HG03159 (cell line): ENCODE results near the gene CCR4.
A peak's percentile ranks its signal among the peaks of the same experiment; 100 is the strongest.
"Not testable (repeated sequence)": the region's sequence is repeated elsewhere in the genome, so short reads cannot be mapped to it uniquely, and the experiment has no call there.

Source experiments
- ATAC-seq: cut with Tn5 transposase; IDR thresholded peaks from one replicate; pipeline ENCODE4 v1.9.1; 2021; ENCODE audit warnings: mild to moderate bottlenecking, moderate library complexity; ENCODE audit not compliant: unreplicated experiment

CCR4 gene

DNA sequence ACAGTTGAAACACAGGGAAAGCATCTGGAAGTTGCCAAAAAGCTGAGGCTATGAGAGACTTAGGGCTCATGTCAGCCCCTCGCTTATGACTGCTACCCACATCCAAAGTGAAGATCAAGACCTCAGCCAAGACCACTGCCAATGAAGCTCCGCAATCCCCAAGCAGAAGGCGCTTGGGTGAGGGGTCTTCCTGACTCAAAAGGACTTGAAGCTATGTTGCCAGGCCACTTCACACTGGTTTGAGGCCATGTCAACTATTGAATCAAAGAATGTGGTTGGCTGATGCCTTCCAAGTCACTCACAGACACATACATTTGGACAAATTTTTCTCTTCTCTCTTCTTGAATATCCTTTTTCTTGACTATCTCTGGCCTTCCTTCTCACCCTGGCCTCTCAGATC lies 928 bp upstream of the CCR4 start:
- no peak for ATAC-seq

DNA sequence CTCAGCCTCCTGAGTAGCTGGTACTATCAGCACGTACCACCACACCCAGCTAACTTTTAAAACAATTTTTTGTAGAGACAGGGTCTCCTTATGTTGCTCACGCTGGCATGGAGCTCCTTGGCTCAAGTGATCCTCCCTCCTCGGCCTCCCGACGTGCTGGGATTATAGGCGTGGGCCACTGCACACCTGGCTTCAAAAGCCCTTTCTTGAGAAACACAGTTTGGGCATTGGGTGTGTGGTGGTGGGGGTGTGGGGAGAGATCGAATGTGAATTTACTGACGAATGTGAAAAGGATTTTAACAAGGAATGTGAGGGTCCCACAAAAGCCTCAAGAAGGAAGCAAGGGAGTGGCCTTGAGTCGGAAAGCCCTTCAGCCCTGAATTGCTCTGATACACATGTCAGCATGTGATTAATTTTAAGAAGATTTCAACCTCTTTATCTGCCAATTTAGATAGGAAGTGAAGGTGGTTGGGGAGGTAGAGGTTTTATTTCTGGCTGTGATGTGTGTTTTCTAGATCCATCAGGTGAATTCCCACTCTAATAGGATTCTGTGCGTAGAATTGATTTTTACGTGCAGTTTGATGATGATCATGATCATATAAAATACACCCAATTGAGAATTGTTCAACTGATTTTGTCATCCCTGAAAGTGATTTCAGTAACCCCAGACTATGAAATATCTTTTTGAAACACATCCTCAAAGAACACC lies 1.1 kb downstream of the CCR4 start:
- no peak for ATAC-seq

DNA sequence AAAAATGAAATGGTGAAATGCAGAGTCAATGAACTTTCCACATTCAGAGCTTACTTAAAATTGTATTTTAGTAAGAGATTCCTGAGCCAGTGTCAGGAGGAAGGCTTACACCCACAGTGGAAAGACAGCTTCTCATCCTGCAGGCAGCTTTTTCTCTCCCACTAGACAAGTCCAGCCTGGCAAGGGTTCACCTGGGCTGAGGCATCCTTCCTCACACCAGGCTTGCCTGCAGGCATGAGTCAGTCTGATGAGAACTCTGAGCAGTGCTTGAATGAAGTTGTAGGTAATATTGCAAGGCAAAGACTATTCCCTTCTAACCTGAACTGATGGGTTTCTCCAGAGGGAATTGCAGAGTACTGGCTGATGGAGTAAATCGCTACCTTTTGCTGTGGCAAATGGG lies 3.1 kb downstream of the CCR4 start:
- ATAC-seq: no peak

DNA sequence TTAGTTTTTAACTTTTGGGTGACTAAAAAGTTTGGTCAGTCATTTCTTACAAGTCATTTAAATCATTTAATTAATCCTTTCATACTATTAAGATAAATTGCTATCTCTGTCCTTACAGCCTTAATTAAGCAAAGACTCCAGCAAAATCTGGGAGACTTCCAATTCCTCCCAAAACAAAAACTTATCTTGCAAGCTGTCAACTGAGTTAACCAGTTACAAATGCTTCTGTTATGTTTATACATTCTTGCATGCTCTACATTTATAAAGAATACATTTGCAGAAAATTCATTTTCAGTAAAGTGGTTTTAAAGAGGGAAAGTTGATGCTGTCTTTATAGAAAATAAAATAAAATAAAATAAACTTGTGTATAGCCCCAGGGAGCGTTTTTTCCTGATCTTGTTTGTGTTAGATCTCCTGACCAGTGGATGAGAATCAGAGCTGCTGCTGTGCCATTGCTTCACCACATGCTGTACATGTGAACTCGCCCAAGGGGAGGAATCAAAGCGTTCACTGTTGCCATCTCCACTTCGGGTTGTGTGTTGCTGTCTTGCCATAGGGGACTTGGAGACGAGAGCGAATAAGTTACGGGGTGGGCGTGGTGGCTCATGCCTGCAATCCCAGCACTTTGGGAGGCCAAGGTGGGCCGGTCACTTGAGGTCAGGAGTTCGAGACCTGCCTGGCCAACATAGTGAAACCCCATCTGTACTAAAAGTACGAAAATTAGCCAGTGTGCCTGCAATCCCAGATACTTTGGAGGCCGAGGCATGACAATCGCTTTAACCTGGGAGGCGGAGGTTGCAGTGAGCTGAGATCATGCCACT lies 5.5 kb downstream of the CCR4 start:
- ATAC-seq: no peak

DNA sequence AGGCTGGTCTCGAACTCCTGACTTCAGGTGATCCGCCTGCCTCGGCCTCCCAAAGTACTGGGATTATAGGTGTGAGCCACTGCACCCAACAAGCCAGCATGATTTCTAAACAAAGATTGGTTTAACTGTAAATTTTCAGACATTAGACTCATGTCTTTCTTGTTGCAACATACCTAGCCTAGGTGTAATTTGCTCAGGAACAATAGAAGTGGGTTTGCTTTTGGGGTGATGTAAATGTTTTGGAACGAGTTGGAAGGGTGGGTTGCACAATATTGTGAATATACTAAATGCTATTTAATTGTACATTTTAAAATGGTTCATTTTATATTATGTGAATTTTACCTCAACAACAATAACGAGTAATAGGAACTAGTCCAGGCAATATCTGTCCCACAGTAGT lies 7.1 kb downstream of the CCR4 start:
- no peak for ATAC-seq

DNA sequence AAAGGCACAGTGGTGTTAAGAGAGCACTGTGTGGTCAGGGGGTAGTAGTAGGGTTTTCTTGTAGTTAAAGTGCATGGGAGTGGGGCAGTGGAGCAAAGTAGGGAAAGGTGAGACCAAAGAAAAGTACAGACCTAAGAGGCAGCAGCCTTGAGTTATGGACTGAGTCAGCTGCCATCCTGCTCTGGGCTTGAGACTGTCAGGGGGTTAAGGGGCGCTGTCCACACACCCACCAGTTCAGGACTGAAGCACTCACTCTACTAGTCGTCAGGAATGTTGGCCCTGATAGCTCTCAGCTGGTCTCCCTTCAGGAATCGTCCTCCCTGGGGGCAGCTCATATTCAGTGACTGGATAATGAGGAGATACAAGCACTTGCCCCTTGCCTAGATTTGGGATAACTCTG lies 7.9 kb downstream of the CCR4 start:
- ATAC-seq: no peak

DNA sequence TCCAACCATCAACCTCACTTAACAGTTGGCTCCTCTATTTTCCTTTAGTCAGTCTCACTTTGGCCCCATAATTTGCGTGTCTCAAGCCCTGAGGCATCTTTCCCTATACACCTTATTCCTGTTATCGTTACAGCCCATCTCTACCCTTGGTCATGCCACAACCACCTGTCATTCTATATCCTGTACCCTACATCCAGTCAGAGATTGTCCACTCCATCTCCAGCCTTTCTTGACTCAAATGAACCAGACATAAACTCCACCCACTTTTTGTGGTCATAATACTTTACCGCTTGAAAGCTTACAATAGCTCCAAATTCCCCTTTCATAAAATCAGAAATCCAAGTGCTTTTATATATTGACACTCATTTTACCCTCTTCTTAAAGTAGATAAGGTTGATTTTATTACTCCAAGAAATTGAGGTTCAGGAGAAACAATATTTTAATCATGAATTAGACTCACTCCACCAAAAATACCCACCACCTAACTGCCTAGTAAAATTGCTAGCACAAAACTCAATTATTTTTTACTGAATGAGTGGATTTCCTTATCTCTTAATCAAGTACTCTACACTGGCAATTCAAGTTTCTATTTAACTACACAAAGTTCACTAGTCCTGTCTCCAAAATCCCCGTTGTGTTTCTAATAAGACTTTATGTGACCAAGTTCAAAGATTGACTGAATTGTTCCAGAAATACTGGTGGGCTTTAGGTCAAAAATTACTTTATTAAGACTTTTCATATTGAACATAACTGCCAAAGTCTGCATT lies 9.1 kb downstream of the CCR4 start:
- ATAC-seq: peak; percentile 61

DNA sequence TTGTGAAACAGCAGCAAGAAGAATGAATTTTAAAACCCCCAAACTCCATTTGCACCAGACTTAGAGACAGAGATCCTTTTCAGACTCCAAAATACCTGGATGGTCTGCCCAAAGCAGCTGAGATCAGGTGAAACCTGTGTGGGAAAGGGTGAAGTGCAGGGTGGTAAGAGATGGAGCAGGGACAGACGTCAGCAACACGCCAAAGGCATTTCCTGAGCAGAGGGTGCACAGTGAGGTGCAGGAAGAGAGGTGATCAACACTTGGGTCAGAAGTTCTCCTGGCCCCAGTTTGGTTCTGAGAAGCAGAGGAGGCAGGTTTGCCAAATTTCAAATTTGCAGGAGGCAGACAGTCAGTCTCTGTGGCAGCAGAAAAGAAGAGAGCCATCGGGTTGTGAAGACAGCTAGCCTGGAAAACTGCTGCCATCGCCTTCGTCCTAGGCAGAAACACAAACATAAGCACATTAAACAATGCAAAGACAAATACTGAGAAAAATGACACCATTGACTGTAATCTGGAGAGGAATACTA lies 9.8 kb downstream of the CCR4 start:
- no peak for ATAC-seq

DNA sequence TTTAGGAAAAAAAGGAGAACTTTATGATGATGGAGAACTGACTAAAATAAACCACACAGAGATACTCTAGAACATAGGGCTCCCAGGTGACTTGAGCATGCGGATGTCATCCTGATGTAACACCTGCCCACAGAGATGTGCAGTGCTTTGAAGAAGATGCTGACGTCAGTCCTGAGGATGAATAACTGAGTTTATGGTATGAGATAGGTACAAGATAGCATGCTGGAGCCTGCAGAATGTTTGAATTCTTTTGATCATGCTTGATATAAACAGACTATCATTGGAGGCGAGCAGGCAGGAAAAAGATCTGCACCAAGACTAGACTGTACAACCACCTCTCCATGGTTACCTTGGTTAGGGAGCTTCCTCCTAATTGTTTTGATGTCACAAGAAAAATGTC lies 12.4 kb downstream of the CCR4 start:
- ATAC-seq: no peak

DNA sequence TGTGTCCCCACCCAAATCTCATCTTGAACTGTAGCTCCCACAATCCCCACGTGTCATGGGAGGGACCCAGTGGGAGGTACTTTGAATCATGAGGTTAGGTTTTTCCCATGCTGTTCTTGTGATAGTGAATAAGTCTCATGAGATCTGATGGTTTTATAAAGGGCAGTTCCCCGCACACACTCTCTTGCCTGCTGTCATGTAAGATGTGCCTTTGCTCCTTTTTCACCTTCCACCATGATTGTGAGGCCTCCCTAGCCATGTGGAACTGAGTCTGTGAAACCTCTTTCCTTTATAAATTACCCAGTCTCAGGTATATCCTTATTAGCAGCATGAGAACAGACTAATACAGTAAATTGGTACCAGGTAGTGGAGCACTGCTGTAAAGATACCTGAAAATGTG lies 13.3 kb downstream of the CCR4 start:
- ATAC-seq: not testable (repeated sequence)

DNA sequence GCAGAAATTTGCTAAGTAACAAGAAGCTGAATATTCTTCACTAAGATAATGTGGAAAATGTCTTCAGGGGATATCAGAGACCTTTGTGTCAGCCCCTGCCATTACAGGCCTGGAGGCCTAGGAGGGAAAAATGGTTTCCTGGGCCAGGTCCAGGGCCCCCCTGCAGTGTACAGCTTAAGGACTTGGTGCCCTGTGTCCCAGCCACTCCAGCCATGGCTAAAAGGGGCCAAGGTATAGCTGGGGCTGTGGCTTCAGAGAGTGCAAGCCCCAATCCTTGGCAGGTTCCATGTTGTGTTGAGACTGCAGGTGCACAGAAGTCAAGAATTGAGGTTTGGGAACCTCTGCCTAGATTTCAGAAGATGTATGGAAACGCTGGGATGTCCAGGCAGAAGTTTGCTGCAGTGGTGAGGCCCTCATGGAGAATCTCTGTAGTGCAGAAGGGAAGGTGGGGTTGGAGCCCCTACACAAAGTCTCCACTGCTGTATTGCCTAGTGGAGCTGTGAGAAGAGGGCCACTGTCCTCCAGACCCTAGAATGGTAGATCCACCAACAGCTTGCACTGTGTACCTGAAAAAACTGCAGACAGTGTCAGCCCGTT lies 14.3 kb downstream of the CCR4 start:
- ATAC-seq: not testable (repeated sequence)

DNA sequence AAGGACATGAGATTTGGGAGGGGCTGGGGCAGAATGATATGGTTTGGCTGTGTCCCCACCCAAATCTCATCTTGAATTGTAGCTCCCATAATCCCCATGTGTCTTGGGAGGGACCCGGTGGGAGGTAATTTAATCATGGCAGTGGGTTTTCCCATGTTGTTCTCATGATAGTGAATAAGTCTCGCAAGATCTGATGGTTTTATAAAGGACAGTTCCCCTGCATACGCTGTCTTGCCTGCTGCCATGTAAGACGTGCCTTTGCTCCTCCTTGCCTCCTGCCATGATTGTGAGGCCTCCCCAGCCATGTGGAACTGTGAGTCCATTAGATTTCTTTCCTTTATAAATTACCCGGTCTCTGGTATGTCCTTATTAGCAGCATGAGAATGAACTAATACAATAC lies 15.2 kb downstream of the CCR4 start:
- ATAC-seq: not testable (repeated sequence)

DNA sequence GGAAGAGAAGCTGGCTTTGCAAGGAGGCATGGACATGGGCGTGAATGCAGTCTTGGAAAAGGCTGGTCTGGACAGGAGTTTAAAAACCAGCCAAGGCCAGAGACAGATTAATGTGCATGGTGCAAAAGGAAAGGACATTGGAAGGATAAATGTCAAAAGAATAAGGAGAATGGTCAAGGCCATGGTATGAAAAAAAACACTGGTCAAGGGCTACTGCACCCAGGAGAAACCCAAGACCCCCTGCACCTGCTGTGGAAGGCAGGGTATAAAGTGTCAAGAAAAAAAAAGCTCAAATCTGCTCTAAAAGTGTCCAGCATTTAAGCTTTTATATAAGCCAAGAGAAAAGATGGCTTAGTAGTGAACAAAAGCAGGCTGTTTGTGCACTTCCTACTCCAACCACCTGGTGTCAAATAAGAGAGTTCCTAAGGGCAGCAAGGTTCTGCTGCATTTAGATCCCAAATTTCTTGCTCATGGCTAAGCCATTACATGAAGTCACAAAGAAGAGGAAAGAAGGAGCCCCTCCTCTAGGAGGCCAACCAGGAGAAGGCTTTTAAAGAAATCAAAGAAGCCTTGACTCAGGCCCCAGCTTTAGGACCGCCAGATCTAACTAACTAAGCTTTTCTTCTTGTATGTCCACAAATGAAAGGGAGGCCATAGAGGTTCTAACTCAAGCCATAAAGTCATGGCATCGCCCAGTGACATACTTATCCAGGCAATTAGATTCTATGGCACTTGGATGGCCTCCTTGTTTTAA lies 16.9 kb downstream of the CCR4 start:
- no peak for ATAC-seq

DNA sequence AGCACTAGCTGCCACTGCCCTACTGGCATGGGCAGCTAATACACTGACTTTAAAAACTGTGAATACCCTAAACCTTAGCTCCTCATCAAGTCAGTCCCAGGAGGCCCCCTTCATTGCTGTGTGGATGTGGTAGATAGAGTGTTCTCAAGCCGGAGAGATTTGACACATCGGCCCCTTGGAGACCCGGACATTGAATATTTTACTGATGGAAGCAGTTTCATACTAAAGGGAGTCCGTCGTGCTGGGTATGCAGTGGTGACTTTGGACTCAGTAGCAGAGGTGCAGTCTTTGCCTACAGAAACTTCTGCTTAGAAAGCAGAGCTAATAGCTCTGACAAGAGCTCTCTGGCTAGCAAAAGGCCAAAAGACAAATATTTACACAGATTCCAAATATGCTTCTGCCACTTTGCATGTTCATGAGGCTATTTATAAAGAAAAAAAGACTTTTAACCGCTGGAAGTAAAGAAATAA lies 17.5 kb downstream of the CCR4 start:
- ATAC-seq: no peak

DNA sequence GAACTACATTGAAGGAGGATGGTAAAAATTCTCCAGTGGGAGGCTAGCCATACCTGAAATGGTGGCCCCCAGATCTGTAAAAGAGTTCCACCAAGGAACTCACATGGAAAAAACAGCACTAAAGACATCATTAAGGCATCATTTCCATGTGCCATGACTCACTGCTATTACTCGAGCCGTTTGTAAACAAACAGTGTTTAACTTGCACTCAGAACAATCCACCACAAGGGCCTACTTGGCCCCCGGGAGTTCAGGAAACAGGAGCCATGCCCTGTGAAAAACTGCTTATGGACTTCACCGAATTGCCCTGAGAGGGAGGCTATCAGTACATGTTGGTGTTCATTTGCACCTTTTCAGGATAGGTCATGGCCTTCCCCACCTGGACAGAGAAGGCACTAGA lies 18.2 kb downstream of the CCR4 start:
- no peak for ATAC-seq

DNA sequence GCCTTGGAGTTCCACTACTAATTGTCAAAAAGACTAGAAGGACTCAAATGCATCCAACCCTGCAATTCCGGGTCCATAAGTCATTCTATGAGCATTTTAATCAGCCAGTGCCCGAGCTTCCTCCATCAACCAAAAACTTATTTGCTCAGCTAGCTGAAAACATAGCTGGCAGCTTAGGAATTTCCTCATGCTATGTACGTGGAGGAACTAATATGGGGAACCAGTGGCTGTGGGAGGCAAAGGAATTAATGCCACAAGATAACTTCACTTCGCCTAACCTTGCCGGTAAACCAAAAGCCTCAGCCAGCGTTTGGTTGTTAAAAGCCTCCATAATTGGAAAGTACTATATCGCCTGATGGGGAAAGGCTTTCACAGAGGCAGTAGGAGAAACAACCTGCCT lies 19.8 kb downstream of the CCR4 start:
- ATAC-seq: not testable (repeated sequence)

DNA sequence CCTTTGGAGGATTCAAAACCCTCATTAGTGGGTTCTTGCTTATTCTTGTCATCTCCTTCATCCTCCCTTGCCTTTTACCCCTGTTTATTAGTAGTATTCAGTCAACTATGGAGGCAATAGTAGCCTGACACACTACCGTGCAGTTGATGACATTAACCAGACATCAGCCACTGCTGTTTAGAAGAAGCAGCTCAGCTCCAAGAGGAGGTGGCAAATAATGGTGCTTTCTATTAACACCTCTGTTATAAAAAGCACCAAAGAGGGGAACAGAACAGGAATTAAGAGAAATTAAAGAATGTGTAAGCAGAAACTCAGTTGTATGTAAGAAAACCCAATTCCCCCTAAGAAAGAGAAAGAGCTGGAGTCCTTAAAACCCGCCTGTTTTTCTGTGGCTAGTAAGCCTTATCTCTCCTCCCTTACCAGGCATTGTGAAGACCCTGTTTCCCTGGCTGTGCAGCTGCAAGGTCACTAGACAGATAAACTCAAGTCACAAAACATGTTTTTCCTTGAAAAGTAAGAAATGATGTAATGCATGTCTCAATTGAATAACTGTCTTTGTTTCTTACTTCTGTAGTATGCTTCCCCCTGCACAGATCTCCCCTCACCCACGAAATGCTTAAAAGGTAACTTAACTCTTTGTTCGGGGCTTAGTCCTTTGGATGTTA lies 21.2 kb downstream of the CCR4 start:
- ATAC-seq: no peak

DNA sequence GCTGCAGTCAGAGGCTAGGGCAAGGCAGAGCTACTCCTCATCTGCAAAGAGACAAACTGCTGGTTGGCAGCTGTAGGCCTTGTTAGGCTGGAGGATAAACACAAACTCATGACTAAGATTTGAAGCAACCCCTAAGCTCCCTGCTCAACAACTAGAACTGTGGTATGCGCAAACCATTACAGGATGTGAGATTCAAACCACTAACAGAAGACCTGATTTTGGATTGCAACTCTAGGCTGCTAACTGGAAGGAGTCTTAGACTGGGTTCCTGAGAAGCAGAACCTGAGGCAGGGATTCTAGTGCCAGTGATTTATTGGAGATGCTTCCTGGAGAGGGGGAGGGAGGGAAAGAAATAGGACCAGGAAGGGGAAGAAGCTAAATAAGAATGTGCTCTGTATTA lies 22.5 kb downstream of the CCR4 start:
- ATAC-seq: peak; percentile 84

DNA sequence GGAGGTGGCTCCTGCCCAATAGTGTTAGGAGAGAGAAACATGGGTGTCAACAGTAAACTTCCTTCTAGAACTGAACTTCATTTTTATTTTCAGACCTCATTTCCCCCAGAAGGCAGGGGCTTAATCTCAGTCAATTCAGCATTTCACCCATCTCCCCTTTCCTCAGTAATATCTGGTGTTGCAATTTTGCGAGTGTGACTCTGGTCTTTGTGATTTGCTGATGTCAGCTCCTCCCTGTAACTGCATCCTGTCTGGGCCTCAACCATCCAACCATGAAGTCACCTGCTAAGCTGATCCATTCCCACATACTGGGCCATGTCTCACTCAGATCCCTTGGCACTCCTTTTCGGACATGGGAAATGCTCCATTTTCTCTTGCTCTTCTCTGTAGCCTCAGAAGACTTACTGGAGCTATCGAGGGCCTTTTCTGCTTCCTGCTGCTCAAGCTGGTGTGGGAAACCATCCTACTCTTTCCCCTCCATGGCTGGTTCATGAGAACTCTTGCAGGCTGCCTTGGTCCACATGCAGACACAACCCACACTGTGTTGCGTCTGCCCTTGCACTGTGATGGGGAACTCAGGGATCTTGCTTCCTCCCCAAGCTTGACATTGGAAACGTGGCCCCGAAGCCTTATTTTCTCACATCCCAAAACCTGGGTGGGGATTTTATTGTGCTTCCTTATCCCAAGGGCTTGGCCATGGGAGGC lies 24.6 kb downstream of the CCR4 start:
- ATAC-seq: no peak
